Stimulated activated CD4-positive, alpha-beta T cell treated with anti-CD3 and anti-CD28 coated beads, Interleukin-2, amount 100 ng/mL, for 24 hours (primary cell): ENCODE data around the gene ZFHX2.

ENCODE experiments used
- DNase-seq, 2 donors: peaks; one replicate each; pipeline ENCODE4 v3.0.0-alpha.2; 2020

ZFHX2 gene

DNA sequence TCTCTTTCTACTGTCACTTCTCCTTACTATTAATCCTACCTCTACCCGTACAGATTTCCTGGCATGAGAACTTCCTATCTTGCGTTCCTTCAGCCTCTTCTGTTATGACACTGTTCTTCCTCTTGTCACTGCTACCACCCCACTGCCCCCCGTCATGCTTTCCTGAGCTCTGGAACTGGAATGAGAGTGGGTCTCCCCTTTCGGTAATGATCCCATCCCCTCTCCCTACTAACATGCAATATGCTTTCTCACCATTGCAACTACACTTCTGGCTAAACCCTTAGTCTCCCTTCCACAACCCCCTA lies 20.9 kb upstream of the ZFHX2 start:
- no peak for DNase-seq

DNA sequence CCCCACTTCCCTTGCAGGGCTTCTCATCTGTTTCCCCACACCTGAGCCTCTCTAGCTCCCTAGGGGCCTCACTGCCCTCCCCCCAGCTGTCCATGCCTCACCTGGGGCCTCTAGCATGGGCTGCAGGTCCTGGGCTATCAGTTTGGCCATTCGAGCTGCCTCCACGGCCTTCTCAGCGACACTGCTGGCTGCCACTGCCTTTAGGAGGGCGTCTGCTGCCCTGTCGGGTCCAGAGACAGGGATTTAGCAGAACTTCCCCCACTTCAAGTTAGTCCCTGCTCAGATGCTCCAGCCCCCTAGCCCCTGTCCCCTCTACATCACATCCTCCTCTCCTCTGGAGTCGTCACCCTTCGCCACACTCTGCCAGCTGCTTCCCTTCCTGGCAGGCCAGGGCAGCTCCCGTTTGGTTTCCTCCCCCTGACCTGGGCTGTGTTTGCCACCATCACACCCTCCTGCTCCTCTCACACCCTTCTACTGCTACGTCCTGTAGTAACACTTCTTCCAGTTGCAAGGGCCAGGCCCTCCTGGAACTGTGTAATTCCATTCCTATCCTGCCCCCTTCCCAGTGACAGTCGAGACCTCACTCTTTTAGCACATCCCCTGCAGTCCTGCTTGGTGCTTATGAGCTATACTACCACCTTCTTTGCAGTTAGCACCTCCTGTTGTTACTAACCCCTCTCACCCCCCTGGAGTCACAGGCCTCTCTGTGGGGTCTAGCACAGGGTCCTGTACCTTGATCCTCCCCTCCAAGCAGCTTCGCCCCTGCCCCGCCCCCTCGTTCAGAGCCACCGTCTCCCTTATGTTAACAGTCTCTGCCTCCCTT lies 20.3 kb upstream of the ZFHX2 start:
- no peak for DNase-seq

DNA sequence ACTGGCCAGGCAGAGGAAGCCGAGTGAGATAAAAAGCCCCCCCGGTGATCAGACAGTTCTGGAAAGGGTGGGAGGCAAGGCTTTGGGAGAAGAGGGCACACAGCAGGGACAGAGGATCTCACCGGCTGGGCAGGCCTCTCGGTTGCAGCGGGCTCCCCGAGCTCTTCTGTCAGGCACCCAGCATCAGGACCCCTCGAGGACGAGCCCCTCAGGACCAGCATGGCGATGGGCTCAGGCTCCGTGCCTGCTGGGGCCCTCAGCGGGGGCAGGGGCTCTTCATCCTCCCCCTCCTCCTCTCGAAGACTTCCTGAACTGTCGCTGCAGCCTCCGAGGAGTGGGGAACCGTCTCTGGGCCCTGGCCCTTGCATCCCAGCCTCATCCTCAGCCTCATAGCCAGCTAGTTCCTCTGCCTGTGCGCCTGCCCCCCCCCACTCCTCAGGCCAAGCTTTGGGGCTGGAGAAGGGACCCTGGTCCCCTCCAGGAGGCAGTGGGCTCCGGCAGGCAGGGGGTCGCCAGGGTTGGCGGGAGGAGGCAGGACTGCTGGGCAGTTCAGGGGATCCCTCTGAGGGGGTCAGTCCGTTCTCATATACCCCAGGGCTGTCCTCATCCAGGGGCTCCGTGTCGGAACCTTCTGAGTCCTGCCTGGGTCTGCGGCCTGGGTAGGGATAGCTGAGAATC lies 19.4 kb upstream of the ZFHX2 start:
- no peak for DNase-seq

DNA sequence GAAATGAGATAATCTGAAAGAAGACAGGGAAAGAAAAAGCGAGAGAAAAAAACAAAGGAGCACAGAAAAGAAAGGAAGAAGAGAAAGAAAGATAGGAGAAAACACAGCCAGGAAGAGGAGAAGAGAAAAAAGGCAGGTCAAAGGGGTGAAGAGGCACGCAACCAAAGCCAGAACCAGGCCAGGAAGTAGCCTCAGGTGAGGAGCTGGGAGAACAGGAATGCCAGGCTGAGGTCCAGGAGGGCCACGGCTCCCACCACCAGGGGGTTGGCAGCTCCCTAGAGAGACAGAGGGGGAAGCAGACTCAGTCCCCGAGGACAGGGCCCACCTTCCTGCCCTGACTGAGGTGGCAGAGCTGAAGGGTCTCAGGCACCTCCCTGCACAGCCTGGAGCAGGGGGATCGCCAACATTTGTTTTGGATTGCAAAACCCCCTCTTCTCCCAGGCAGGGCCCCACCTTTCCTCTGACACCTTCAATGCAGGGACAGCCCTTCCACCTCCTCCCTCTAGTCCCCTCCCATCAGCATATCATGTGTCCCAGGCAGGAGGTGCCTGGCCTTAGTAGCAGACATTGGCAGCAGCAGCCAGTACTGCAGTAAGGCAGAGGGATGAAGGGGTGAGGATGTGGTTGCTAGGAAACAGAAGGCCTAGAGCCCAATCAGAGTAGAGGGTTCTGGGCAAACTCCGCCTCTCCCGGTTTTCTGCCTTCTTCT lies 18.0 kb upstream of the ZFHX2 start:
- DNase-seq, result no peak

DNA sequence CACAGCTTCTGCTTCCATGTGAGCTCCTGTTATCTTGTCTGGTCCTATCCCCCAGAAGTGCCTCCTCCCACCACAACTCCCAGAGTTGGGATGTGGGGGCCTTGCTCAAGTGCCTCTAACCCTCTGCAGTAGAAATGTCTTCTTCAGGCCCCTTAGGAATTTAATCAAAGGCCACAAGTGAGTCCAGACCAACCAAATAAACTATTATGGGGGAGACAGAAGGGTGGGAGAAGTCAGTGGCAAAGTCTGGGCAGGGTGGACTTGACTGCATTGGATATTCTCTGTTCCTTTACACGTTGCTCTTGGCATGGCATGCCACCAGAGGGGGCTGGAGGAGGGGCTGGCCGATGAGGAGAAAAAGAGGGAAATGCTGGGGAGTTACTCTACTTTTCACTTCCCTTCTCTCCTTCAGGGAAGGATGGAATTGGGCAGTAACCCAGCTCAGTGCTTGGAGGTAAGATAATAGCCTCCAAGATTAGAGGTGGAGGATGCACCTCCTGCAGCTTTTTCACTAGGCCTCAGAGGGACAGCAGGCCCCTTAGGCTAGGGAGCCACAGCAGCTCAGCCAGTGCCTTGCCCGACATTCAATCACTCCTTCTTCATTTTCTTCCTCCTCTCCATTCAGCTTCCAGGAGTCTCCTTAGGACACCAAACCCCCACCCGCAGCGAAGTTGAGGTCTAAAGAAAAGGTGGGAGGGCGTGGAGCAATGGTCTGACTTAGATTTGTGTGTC lies 17.2 kb upstream of the ZFHX2 start:
- DNase-seq, result no peak

DNA sequence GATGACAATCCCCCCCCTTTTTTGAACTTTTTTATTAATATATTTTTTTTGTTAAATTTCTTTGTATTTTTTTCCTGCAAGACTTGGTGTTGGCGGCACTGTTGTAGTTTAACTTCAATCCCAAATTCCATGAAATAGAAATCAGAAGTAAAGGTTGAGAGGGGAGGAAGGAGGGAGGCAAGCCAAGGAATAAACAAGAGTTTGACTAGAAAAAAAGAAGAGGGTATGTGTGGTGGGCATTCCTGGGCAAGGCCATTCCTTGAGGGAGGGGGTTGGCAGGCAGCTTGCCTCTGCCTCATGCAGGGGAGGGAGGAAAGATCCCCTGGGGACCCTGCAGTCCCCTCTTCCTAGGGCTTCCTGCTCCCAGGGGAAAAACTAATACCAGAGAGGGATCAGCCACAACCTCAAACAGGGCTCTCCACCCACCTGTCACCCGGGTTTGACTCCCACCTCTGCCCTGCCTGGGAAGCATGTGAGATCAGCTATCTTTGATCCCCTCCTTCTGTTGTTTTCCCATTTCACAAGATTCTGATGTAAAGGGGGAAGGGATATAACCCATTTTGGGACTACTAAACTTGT lies 16.5 kb upstream of the ZFHX2 start:
- no peak for DNase-seq

DNA sequence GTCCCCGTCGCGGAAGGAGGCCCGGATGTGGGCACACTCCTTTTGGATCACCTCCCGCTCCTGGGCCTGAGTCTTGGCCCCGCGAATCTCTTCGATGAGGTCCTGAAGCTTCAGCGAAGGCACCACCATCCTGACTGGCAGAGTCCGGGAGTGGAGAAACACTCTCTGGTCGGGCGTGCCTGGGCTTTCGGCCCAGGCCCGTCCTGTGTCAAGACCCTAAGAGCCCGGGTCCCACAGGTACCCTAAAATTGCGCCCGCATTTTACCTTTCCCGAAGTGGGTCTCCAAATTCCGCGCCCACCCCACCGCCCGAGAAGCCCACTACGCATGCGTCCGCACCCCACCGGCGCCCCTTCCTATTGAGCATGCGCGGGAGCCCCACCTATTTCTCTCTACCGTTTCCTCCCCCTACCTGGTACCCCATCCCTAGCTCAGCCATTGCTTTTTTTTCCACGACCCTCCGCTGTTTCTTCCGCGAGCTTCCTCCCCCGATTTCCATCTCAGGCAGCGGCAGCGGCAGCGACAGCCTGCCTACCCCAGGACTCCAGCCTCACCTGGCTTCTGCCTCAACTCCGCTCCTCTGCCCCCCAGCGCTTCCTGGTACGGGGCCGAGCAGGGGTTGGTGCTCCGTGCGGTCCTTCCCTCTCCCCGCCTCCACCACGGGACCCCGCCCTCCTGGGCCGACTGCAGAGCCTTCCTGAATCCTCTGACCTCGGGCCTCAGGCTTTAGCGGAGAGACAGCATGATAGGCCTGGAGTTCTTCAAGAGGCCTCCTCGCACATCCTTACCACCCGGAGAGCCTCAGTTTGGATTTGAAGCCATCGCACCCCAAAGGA lies 15.8 kb upstream of the ZFHX2 start, which contains the start of gene AP1G2:
AP1G2 (minus strand) TSS at position 606 of the 835 bp plus-strand sequence; CDS start at position 129, 477 bp downstream.
- DNase-seq, result peak; percentile 91 to 94

DNA sequence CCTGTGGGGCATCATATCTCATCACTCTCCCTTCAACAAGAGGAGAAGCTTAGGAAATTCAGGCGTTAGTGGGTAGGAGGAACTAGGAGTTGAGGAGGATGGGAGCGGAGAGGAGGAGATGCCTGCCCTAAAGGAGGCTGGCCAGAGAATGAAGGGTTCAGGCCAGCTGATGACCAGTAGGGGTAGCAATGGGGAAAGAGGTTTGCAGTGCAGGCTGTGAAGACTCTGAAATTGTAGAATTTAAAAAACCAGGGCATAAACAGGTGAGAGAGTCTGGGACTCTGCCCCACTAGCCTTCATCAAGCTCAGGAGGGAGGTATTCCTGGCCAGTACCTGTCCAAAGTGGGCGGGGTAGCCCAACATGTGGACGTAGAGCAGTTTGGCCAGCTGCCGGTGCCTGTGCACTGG lies 15.2 kb upstream of the ZFHX2 start:
- DNase-seq, result no peak

DNA sequence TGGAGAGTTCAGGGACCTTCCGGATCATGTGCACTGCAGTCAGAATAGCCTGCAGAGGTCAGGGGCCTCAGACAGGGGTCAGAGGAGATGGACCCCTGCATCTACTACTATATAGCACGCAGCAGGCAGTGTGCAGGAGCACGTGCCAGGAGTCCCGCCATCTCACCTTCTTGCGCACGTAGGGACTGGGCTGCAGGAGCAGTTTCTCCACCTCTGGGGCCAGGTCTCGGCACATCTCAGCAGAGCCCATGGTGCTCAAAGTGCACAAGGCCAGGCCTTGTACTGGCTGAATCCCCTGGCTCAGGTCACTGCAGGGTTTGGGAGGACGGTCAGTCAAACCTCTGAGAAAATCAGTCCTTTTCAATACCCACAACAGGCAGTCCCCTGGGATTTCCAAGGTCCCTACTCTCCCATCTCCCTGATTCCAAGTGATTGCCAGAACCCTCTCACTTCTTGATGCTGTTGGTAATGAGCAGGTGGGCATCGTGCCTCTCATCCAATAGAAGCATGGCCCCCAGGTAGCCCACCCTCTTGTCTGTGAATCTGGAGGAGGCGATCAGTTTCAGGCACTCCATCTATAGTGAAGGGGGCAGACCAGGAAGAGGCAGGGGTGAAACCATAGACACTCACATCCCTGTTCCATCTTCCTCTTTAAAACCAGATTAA lies 14.7 kb upstream of the ZFHX2 start:
- no peak for DNase-seq

DNA sequence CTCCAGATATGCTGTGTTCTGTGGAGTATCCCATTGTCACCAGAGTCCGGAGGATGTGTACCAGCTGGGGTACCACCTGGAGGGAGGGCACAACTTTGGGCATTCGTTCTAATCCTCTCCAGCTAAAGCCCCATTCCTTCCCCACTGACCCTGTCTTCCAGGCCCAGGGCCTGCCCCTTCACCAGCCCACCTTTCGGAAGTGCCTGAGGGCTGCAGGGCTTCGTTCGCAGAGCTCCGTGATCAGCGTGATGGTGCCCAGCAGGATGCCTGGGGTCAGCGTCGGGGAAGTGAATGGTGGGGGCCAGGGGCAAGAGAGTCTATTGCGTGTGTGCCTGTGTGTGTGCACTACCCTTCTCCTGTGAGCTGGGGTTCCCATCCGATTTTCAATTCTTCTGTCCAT lies 14.1 kb upstream of the ZFHX2 start:
- no peak for DNase-seq

DNA sequence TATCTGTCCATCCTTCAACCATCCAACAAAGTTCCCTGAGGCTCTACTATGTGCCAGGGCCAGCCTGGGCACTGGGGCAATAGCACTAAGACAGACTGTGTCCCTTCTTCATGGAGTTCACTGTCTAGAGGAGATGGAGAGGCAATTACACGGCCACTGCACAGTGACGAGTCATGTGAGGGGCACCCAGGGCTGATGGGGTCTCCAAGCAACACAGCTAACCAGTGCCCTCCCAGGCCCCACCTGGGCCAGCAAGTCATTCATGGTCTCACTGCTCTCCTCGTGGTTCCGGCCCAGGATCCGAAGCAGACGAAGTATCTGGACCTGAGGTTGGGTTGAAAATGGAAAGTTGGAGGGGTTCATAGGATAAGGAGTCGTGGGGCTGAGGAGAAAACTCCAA lies 13.3 kb upstream of the ZFHX2 start:
- DNase-seq, result no peak

DNA sequence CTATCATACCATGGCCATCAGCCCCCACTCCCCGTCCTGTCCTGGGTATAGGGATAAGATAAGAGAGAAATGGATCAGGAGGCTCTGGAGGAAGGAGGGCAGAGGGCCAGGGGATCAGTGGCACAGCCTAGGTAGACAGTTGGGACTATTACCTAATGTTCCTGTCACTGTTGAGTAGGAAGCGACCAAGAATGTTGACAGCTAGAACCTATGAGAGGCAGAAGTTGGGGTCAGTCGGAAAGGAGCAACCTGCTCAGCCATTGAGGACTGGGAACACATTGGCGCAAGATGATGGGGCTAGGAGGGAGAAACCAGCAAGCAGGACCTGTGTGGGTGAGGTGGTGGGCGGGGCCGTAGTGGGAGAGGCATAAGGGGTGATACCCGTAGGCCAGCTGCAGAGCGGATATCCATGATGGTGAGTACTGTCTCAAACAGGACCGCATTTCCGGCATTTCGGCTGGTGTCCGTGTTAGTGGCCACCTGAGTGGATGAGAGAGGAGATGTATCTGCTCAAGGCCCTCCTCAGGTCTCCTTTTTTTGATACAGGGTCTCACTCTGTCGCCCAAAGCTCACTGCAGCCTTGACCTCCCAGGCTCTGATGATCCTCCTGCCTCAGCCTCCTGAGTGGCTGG lies 12.7 kb upstream of the ZFHX2 start:
- DNase-seq, result no peak

DNA sequence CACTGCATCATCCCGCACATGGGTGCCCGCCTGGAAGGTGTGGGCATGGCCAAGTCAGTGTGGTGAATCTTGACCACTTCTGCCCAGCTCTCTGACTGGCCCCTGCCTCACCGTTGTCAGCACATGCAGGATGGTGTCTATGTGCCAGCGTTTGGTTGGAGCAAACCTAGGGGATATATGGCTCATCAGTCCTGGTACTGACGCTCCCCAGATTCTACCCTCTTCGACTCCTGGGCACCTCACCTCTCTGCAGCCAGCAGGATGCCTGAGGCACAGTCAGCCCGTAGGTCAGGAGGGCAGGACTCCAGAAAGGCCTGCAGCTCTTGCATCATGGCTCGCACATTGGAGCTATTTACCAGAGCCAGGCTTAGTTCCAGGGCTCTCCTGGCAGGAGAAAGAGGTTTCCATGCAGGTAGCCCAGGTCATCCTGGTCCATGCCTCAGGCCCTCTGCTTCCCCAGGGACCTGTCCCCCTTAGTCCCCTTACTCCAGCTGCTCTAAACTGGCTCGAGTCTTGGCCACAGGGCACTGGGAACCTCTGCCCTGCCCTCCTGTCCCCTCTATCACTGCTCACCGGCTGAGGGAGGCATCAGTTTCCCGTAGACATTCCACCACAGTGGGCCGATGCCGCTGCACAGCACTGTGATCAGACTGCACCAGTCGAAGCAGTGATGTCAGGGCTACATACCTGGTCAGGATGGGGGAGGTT lies 12.1 kb upstream of the ZFHX2 start:
- DNase-seq, result no peak

DNA sequence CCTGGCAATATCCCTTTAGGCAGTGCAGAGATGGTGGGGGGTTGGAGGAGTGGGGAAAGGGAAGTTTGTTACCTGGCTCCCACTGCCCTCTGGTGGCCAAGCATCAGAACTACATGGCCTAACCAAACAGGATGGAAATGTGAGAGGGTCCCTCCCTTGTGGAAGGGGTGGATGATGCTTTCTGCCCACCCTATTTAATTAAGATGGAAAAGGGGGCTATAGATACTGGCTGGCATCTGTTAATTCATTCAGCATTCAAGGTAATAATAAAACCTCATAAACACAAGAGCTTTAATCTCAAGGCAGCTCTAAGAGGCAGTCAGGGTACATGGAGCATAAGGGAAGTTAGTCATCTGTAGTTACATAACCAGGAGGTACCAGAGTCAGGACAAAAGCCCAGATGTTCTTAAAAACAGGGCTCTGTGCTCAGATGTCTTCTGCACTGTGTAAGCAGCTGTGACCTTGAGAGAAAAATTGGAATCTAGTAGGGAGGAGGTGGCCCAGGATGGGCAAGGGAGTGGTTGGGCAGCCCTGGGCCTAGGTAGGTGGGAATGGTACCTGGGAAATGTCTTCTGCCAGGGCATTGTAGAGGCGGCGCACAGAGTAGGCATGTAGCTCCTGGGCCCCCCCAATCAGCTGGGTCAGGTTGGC lies 11.4 kb upstream of the ZFHX2 start:
- DNase-seq, result peak; percentile 67 to 70

DNA sequence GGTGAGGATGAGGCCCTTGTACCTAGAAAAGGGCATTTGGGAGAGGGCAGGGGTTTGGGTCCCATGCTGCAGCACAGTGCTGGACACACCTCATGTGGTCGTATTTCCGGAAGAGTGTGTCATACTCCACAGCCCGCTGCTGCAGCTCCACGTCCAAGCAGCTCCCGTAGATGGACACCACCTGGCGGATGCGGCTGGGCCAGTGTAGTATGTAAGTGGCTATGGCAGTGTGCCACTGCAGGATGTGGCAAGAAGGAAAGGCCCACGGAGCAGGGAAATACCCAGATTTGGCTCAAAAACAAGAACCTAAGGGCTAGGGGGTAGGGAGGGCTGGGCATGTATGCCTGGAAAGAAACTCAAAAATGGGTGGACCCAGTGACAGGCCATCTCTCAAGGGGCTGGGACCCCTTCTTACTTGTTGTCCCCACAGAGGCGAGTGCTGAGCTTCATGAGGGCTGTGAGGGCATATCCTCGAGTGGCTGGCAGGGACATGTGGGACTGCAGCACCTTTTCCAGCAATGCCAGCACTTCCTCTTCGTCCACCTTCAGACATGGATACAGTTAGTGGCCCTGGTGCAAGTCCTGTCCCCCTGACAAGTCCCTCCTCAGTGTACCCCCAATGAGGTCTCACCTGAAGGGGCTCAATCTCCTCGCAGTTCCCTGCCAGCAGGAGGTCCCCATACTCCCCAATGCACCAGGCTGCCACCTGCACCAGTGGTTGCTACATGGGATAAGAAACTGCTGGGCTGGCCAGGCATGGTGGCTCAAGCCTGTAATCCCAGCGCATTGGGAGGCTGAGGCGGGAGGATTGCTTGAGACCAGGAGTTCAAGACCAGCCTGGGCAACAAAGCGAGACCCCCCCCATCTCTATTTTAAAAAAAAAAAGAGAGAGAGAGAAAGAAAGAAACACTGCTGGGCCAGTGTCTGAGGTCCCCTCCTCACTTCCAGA lies 10.6 kb upstream of the ZFHX2 start:
- DNase-seq, result no peak

DNA sequence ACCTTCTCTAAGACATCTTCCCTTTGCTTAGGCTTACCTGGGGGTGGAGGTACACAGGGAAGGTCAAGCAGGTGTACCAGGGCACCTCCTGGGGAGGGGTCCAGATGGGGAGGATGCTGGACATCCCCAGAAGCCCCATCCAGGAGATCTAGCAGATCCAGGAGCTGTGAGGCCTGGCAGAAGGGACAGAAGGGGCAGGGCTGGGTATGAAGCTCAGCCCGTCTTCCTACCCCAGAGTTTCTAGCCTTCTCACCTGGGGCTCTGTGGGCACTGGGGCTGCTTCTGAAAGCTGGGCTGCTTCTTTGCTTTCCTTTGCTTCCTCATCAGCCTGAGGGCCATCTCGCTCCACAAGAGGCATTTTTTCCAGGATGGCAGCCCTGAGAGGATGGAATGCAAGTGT lies 9.7 kb upstream of the ZFHX2 start:
- no peak for DNase-seq

DNA sequence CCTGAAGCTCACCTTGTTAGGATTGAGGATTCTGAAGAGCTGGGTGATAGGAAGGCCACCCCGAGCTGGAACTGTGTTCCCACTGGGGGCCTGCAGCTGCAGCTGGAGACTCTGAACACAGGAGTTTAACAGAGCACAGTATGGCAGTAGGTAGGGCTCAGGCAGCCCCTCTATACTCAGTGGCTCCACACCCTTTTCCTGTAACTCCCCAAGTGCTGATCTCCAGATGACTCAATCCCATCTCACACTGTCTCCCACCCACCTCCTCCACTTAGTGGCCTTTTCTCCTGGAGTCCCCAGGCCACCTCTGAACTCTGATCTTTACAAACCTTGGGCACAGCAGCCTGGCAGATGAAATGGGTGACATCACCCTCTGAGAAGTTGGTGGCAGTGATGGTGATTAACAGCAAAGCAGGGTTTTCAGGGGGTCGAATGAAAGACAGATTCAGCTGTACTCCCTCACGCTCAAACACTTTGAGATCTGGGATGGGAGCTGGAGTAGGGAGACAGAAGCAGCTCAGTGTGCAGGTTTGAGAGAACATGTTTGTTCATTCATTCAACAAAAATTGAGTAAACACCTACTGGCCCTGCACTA lies 8.5 kb upstream of the ZFHX2 start:
- DNase-seq, result no peak
